ENCODE data around the gene OSMR. TPM values are rescaled to one million over a fixed set of nuclear protein-coding genes. Genes with fewer than 3 reads are reported as not detected.

The OSMR gene
- total and polyA plus RNA-seq, 3 donors from 2014 or later: 12.9 to 18.3 (median 13.5) TPM

GRCh38 chr5:38800515-38800914 is 45.3 kb upstream of the OSMR start:
- intact Hi-C loops (cut with DNase I; ENCODE audit: low total_unique reads): loop anchor here (10.0 kb wide), 1 partner anchor 356 kb away; no protein-coding TSS in a partner anchor
- Histone ChIP-seq H3K9me3 (no peaks in the 10 kb centered on the region), H3K27me3 (no peaks in the 10 kb centered on the region), H3K36me3 (ENCODE audit: low read depth, missing control alignments) (no peaks in the 10 kb centered on the region), H3K4me1 (peaks cover 19% of the 10 kb centered on the region), H3K4me3 (no peak overlapping the region), H3K27ac (peak overlapping the region in 1 of 2 donors; percentile 71)
- peak; percentile 41 for DNase-seq
- TF ChIP-seq, protein P1, sequence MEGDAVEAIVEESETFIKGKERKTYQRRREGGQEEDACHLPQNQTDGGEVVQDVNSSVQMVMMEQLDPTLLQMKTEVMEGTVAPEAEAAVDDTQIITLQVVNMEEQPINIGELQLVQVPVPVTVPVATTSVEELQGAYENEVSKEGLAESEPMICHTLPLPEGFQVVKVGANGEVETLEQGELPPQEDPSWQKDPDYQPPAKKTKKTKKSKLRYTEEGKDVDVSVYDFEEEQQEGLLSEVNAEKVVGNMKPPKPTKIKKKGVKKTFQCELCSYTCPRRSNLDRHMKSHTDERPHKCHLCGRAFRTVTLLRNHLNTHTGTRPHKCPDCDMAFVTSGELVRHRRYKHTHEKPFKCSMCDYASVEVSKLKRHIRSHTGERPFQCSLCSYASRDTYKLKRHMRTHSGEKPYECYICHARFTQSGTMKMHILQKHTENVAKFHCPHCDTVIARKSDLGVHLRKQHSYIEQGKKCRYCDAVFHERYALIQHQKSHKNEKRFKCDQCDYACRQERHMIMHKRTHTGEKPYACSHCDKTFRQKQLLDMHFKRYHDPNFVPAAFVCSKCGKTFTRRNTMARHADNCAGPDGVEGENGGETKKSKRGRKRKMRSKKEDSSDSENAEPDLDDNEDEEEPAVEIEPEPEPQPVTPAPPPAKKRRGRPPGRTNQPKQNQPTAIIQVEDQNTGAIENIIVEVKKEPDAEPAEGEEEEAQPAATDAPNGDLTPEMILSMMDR (IDR thresholded peaks at IDR 0.05): no peak
- no peak for TF ChIP-seq POLR2A (IDR thresholded peaks at IDR 0.05)
- WGBS, 2 donors: 41 to 67% methylated on average over 3 of the region's 3 CpGs

DNA sequence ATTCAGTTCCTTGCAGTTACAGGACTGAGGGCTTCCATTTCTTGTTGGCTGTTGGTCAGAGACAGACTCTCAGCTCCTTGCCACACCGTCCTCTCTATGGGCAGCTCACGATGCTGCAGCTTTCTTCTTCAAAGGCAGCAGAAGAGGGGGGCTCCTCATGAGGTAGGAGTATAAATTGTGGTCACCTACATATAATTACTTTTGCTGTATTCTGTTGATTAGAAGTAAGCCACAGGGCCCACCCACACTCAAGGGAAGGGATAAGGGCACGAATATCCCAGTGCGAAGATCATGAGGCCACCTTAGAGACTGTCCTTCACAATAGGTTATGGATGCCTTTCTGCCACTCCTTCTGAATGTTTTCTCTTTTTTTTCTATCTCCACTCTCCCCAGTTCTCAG is 43.7 kb upstream of the OSMR start:
- Histone ChIP-seq H3K27me3 (no peaks in the 10 kb centered on the region), H3K9me3 (no peaks in the 10 kb centered on the region), H3K4me3 (no peak overlapping the region), H3K27ac (no peak overlapping the region), H3K36me3 (ENCODE audit: low read depth, missing control alignments) (no peaks in the 10 kb centered on the region), H3K4me1 (peaks cover 11% of the 10 kb centered on the region)
- DNase-seq: no peak
- intact Hi-C loops (cut with DNase I; ENCODE audit: low total_unique reads): loop anchor here (10.0 kb wide), 1 partner anchor 357 kb away; no protein-coding TSS in a partner anchor
- WGBS, 2 donors: 89 to 97% methylated on average over 2 to 4 of the region's 4 CpGs
- TF ChIP-seq, protein P1 (IDR thresholded peaks at IDR 0.05): no peak
- TF ChIP-seq POLR2A (IDR thresholded peaks at IDR 0.05): no peak

- Histone ChIP-seq H3K4me3 (no peak overlapping the region), H3K4me1 (peaks cover 11% of the 10 kb centered on the region), H3K9me3 (no peaks in the 10 kb centered on the region), H3K36me3 (ENCODE audit: low read depth, missing control alignments) (no peaks in the 10 kb centered on the region), H3K27me3 (no peaks in the 10 kb centered on the region), H3K27ac (no peak overlapping the region)
- TF ChIP-seq, protein P1 (IDR thresholded peaks at IDR 0.05): no peak
- TF ChIP-seq POLR2A (IDR thresholded peaks at IDR 0.05): no peak
- intact Hi-C loops (cut with DNase I; ENCODE audit: low total_unique reads): loop anchor here (10.0 kb wide), 1 partner anchor 358 kb away; no protein-coding TSS in a partner anchor
- whole genome bisulfite sequencing, 2 donors: 94% methylated on average over 6 of the region's 6 CpGs
- DNase-seq: no peak
Observed at GRCh38 chr5:38803246-38803645, 42.6 kb upstream of the OSMR start.

GRCh38 chr5:38806775-38807258 is 39.0 kb upstream of the OSMR start:
- Histone ChIP-seq H3K4me1 (no peaks in the 10 kb centered on the region), H3K4me3 (no peak overlapping the region), H3K27me3 (no peaks in the 10 kb centered on the region), H3K27ac (no peak overlapping the region), H3K36me3 (ENCODE audit: low read depth, missing control alignments) (no peaks in the 10 kb centered on the region), H3K9me3 (no peaks in the 10 kb centered on the region)
- no peak for TF ChIP-seq POLR2A (IDR thresholded peaks at IDR 0.05)
- TF ChIP-seq, protein P1 (IDR thresholded peaks at IDR 0.05): no peak
- no peak for DNase-seq
- intact Hi-C loops (cut with DNase I; ENCODE audit: low total_unique reads): loop anchor here (10.0 kb wide), 1 partner anchor 362 kb away; no protein-coding TSS in a partner anchor
- 33 to 50% methylated on average over 4 of the region's 4 CpGs for WGBS, 2 donors

All from testis (tissue), 3 donors.